ENCODE measurements around the gene EIF5B.

EIF5B gene

GRCh38 chr2:99421469-99421868 lies 84.3 kb downstream of the EIF5B start:
- peaks cover 86% of the 10 kb centered on the region for H3K36me3 ChIP-seq (ENCODE audit: control insufficient read depth, low read length)
- TF ChIP-seq EZH2phosphoT487 (IDR thresholded peaks at IDR 0.05; ENCODE audit: borderline replicate concordance, low read length) (no peak), CTCF (IDR thresholded peaks at IDR 0.05; ENCODE audit: low read depth, low read length, poor library complexity, severe bottlenecking) (no peak)
- H3K9me3 ChIP-seq (ENCODE audit: control insufficient read depth, insufficient read depth, low read length): no peaks in the 10 kb centered on the region
- H3K27me3 ChIP-seq (ENCODE audit: control insufficient read depth, low read length): no peaks in the 10 kb centered on the region
- no peaks in the 10 kb centered on the region for H3K4me1 ChIP-seq (ENCODE audit: control insufficient read depth, low read length)
- no peaks in the 10 kb centered on the region for H3K9me2 ChIP-seq (replicated peaks; ENCODE audit: control insufficient read depth, low read length)
- H4K20me1 ChIP-seq (ENCODE audit: control insufficient read depth, insufficient read depth, low read depth, low read length): no peaks in the 10 kb centered on the region
- no peak overlapping the region for H3K4me2 ChIP-seq (ENCODE audit: low read length)
- 0 out of 2 replicates have a peak, but pooled peaks cover 2% of the 10 kb centered on the region for H3F3A ChIP-seq (ENCODE audit: control insufficient read depth, insufficient read depth)
- H3K4me3 ChIP-seq (ENCODE audit: low read length): no peak overlapping the region
- H3K79me2 ChIP-seq (ENCODE audit: control insufficient read depth, low read length): no peaks in the 10 kb centered on the region
- H3K27ac ChIP-seq (ENCODE audit: low read depth, low read length): no peak overlapping the region

GRCh38 chr2:99422599-99422998 lies 85.4 kb downstream of the EIF5B start:
- Histone ChIP-seq H3K4me1 (ENCODE audit: control insufficient read depth, low read length) (no peaks in the 10 kb centered on the region), H3K9me3 (ENCODE audit: control insufficient read depth, insufficient read depth, low read length) (no peaks in the 10 kb centered on the region), H3K9me2 (replicated peaks; ENCODE audit: control insufficient read depth, low read length) (no peaks in the 10 kb centered on the region), H4K20me1 (ENCODE audit: control insufficient read depth, insufficient read depth, low read depth, low read length) (no peaks in the 10 kb centered on the region), H3F3A (ENCODE audit: control insufficient read depth, insufficient read depth) (0 out of 2 replicates have a peak, but pooled peaks cover 2% of the 10 kb centered on the region), H3K4me3 (ENCODE audit: low read length) (no peak overlapping the region), H3K4me2 (ENCODE audit: low read length) (no peak overlapping the region), H3K27me3 (ENCODE audit: control insufficient read depth, low read length) (no peaks in the 10 kb centered on the region), H3K36me3 (ENCODE audit: control insufficient read depth, low read length) (peaks cover 88% of the 10 kb centered on the region), H3K27ac (ENCODE audit: low read depth, low read length) (no peak overlapping the region), H3K79me2 (ENCODE audit: control insufficient read depth, low read length) (no peaks in the 10 kb centered on the region)
- TF ChIP-seq CTCF (IDR thresholded peaks at IDR 0.05; ENCODE audit: low read depth, low read length, poor library complexity, severe bottlenecking) (no peak), EZH2phosphoT487 (IDR thresholded peaks at IDR 0.05; ENCODE audit: borderline replicate concordance, low read length) (no peak)

DNA sequence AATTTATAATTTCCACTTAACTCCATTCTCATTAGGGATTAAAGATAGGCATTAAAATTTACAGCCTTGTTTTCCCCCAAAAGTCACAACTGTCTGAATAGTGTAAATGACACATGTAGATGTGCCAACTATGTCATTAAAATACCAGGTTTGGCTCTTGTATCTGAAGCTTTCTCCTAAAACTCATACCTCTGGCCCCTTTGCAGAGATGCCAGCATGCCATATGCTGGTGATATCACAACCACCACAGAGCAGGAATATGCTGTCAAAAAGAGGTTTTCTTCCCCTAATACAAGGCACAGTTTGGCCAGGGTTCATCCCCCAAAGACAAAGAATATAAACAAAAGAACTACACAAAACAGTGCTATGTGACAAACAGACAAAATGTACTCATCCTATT lies 87.2 kb downstream of the EIF5B start:
- no peak overlapping the region for H3K4me3 ChIP-seq (ENCODE audit: low read length)

More for the DNA sequence above, 87.2 kb downstream of the EIF5B start:
- Histone ChIP-seq H3K4me1 (ENCODE audit: control insufficient read depth, low read length) (no peaks in the 10 kb centered on the region), H3K27ac (ENCODE audit: low read depth, low read length) (no peak overlapping the region), H3K27me3 (ENCODE audit: control insufficient read depth, low read length) (no peaks in the 10 kb centered on the region), H4K20me1 (ENCODE audit: control insufficient read depth, insufficient read depth, low read depth, low read length) (no peaks in the 10 kb centered on the region; the same call in 1 of the 2 replicates), H3K9me3 (ENCODE audit: control insufficient read depth, insufficient read depth, low read length) (no peaks in the 10 kb centered on the region), H3F3A (ENCODE audit: control insufficient read depth, insufficient read depth) (no peaks in the 10 kb centered on the region), H3K36me3 (ENCODE audit: control insufficient read depth, low read length) (peaks cover 84% of the 10 kb centered on the region), H3K4me2 (ENCODE audit: low read length) (no peak overlapping the region), H3K79me2 (ENCODE audit: control insufficient read depth, low read length) (no peaks in the 10 kb centered on the region), H3K9me2 (replicated peaks; ENCODE audit: control insufficient read depth, low read length) (no peaks in the 10 kb centered on the region)
- TF ChIP-seq CTCF (IDR thresholded peaks at IDR 0.05; ENCODE audit: low read depth, low read length, poor library complexity, severe bottlenecking): no peak
- no peak for TF ChIP-seq EZH2phosphoT487 (IDR thresholded peaks at IDR 0.05; ENCODE audit: borderline replicate concordance, low read length)
